Endodermal cell (in vitro differentiated cells): ENCODE results near the gene MEFV. TPM values are rescaled to one million over a fixed set of nuclear protein-coding genes. Genes with fewer than 3 reads are reported as not detected.

Experiments
- DNase-seq: peaks from one replicate; pipeline ENCODE4 v3.0.0-alpha.2; 2017
- H3K27ac ChIP-seq: 2 replicates; pipeline ENCODE4 v1.5.1; 2013; ENCODE audit warnings: mild to moderate bottlenecking, low read depth, low read length, moderate library complexity
- H3K27me3 ChIP-seq: 2 replicates; pipeline ENCODE4 v1.6.1; 2013; ENCODE audit warnings: mild to moderate bottlenecking, low read length, moderate library complexity; ENCODE audit not compliant: insufficient read depth, control insufficient read depth, poor library complexity, severe bottlenecking
- H3K36me3 ChIP-seq: 2 replicates; pipeline ENCODE4 v1.7.0; 2013; ENCODE audit warnings: mild to moderate bottlenecking, low read length, moderate library complexity; ENCODE audit not compliant: control insufficient read depth, insufficient read depth
- H3K4me1 ChIP-seq: one replicate; pipeline ENCODE4 v1.7.0; 2013; ENCODE audit warnings: low read length; ENCODE audit not compliant: control insufficient read depth, insufficient read depth
- H3K4me3 ChIP-seq: 2 replicates; pipeline ENCODE4 v1.5.1; 2013; ENCODE audit warnings: mild to moderate bottlenecking, low read length, moderate library complexity
- H3K9ac ChIP-seq: 2 replicates; pipeline ENCODE4 v1.6.1; 2013; ENCODE audit warnings: mild to moderate bottlenecking, low read length, moderate library complexity; ENCODE audit not compliant: poor library complexity, severe bottlenecking; ENCODE audit errors: extremely low read depth
- H3K9me3 ChIP-seq: 2 replicates; pipeline ENCODE4 v1.6.1; 2013; ENCODE audit warnings: mild to moderate bottlenecking, low read length, moderate library complexity; ENCODE audit not compliant: control insufficient read depth
- H3K27ac Mint-ChIP-seq: 2 replicates; pipeline ENCODE4 v1.8.0; 2020; ENCODE audit warnings: mixed read lengths
- H3K27me3 Mint-ChIP-seq: 2 replicates; pipeline ENCODE4 v1.8.0; 2021; ENCODE audit warnings: mild to moderate bottlenecking, mixed read lengths; ENCODE audit not compliant: insufficient read depth
- H3K36me3 Mint-ChIP-seq: 2 replicates; pipeline ENCODE4 v1.8.0; 2020; ENCODE audit warnings: low read depth, mixed read lengths
- H3K4me1 Mint-ChIP-seq: 2 replicates; pipeline ENCODE4 v1.8.0; 2020; ENCODE audit warnings: mixed read lengths
- H3K4me3 Mint-ChIP-seq: 2 replicates; pipeline ENCODE4 v1.8.0; 2020; ENCODE audit warnings: mild to moderate bottlenecking, moderate library complexity, mixed read lengths
- H3K9me3 Mint-ChIP-seq: 2 replicates; pipeline ENCODE4 v1.8.0; 2020; ENCODE audit warnings: mild to moderate bottlenecking, mixed read lengths
- WGBS, 2 experiments: methylation state at CpG; one replicate each; pipeline versions ENCODE4 v1.1.5 to v1.1.7; 2013; ENCODE audit warnings: missing lambda C conversion rate in 2 of 2, mixed read lengths in 1 of 2; ENCODE audit not compliant: insufficient coverage in 1 of 2, insufficient read length in 1 of 2; 5-methylcytosine and 5-hydroxymethylcytosine counted together
- total RNA-seq, 2 donors: library from RNA; stranded (reverse); fragmentation: NEBNext Ultra II Directional in 1 of 2; extraction: Animal tissue kit (Norgen Biotek cat#: 25700) in 1 of 2; gene quantifications; 2 replicates in 1 of 2; 3 replicates in 1 of 2; pipeline ENCODE4 v1.2.1, GENCODE V29; 2021
- TF ChIP-seq, protein P1 (sequence below): fragments of 200-600 bp; sonication (generic); conservative IDR thresholded peaks from 2 replicates; pipeline ENCODE4 v1.5.0; 2021; ENCODE audit warnings: antibody characterized with exemption, mild to moderate bottlenecking

Gene MEFV
- total RNA-seq, 2 donors from 2014 or later, result not detected

DNA sequence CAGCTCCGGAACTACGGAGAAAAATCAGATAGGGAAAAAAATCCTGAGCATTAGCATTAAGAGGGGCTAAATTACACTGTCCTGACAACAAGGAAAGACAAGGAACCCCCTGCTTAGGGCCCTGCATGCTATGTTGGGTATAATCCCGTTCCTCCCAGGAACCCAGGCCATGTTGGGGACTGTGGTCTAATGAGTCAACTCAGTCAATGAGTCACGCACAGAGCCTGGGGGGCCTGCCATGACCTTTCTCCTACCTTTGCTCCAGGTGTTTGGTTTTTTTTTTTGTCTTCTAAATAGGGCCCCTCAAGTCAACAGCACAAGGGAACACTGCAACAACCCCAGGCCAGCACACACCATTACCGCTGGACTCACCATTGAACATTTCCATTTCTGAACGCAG, 12.6 kb downstream of the MEFV start:
- Mint-ChIP-seq H3K27me3 (peaks cover 38% of the 10 kb centered on the region), H3K36me3 (no peaks in the 10 kb centered on the region), H3K9me3 (peaks cover 4% of the 10 kb centered on the region), H3K27ac (no peak overlapping the region), H3K4me3 (no peak overlapping the region), H3K4me1 (no peaks in the 10 kb centered on the region)
- Histone ChIP-seq H3K27me3 (peaks cover 8% of the 10 kb centered on the region), H3K9ac (no peak overlapping the region), H3K36me3 (no peaks in the 10 kb centered on the region), H3K27ac (no peak overlapping the region), H3K4me3 (no peak overlapping the region), H3K9me3 (no peaks in the 10 kb centered on the region), H3K4me1 (no peaks in the 10 kb centered on the region)
- 84 to 87% methylated on average over 5 to 6 of the region's 6 CpGs for WGBS, 2 experiments
- DNase-seq, result no peak
- TF ChIP-seq, protein P1, sequence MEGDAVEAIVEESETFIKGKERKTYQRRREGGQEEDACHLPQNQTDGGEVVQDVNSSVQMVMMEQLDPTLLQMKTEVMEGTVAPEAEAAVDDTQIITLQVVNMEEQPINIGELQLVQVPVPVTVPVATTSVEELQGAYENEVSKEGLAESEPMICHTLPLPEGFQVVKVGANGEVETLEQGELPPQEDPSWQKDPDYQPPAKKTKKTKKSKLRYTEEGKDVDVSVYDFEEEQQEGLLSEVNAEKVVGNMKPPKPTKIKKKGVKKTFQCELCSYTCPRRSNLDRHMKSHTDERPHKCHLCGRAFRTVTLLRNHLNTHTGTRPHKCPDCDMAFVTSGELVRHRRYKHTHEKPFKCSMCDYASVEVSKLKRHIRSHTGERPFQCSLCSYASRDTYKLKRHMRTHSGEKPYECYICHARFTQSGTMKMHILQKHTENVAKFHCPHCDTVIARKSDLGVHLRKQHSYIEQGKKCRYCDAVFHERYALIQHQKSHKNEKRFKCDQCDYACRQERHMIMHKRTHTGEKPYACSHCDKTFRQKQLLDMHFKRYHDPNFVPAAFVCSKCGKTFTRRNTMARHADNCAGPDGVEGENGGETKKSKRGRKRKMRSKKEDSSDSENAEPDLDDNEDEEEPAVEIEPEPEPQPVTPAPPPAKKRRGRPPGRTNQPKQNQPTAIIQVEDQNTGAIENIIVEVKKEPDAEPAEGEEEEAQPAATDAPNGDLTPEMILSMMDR, result no peak

DNA sequence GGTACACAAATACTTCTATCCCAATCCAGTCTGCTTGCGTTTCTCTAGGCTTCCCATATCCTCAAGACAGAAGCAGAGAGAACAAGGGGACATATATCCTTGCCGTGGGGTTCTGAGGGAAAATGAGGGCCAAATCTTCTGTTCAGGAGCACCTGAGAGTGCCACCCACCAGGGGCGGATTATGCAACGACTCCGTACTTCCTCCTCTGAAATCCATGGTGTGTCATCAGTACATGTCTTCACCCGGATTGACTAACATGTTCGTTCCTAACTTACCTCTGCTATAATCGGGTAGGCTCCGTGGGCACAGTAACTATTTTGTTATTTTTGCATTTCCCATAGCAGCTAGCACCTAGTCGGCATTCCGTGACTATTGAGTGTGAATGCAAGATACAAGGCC, 13.7 kb downstream of the MEFV start:
- Mint-ChIP-seq H3K27ac (no peak overlapping the region), H3K36me3 (no peaks in the 10 kb centered on the region), H3K27me3 (peaks cover 32% of the 10 kb centered on the region), H3K9me3 (peaks cover 3% of the 10 kb centered on the region), H3K4me3 (no peak overlapping the region), H3K4me1 (no peaks in the 10 kb centered on the region)
- H3K9me3 ChIP-seq, result no peaks in the 10 kb centered on the region
- H3K27me3 ChIP-seq, result peaks cover 6% of the 10 kb centered on the region
- no peak overlapping the region for H3K9ac ChIP-seq
- DNase-seq, result no peak
- no peaks in the 10 kb centered on the region for H3K4me1 ChIP-seq
- no peak overlapping the region for H3K4me3 ChIP-seq
- no peaks in the 10 kb centered on the region for H3K36me3 ChIP-seq
- 75 to 77% methylated on average over 10 to 11 of the region's 11 CpGs for WGBS, 2 experiments
- TF ChIP-seq, protein P1, result no peak
- no peak overlapping the region for H3K27ac ChIP-seq

DNA sequence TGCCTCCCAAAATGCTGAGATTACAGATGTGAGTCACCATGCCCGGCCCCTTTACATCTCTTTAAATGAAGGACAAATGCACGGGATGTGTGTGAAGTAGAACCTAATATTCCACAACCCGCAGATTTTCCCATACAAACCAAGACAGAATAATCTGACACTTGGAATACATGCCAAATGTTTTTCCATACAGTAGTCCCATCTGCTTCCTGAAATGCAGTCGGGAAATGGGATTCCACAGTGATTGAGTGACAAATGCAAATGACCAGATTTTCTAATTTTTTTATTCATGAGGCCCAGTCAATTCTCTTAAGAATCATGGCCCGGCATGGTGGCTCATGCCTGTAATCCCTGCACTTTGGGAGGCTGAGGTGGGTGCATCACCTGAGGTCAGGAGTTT, 14.7 kb downstream of the MEFV start:
- peaks cover 10% of the 10 kb centered on the region for H3K9me3 Mint-ChIP-seq

More for the DNA sequence above, 14.7 kb downstream of the MEFV start:
- H3K9me3 ChIP-seq, result no peaks in the 10 kb centered on the region
- H3K4me3 Mint-ChIP-seq, result no peak overlapping the region
- no peak overlapping the region for H3K4me3 ChIP-seq
- no peak overlapping the region for H3K9ac ChIP-seq
- no peaks in the 10 kb centered on the region for H3K4me1 Mint-ChIP-seq
- H3K27ac Mint-ChIP-seq, result no peak overlapping the region
- H3K27ac ChIP-seq, result no peak overlapping the region
- peaks cover 6% of the 10 kb centered on the region for H3K27me3 ChIP-seq
- DNase-seq, result no peak
- no peaks in the 10 kb centered on the region for H3K36me3 Mint-ChIP-seq
- peaks cover 28% of the 10 kb centered on the region for H3K27me3 Mint-ChIP-seq
- no peaks in the 10 kb centered on the region for H3K4me1 ChIP-seq
- TF ChIP-seq, protein P1, result no peak
- 70 to 79% methylated on average over 2 to 5 of the region's 5 CpGs for WGBS, 2 experiments
- no peaks in the 10 kb centered on the region for H3K36me3 ChIP-seq
